HG03139 (cell line): ENCODE measurements around the gene GSG1L.

Experiments used
- ATAC-seq: cut with Tn5 transposase; IDR thresholded peaks from one replicate; pipeline ENCODE4 v1.9.1; 2021; ENCODE audit not compliant: unreplicated experiment

The GSG1L gene

DNA sequence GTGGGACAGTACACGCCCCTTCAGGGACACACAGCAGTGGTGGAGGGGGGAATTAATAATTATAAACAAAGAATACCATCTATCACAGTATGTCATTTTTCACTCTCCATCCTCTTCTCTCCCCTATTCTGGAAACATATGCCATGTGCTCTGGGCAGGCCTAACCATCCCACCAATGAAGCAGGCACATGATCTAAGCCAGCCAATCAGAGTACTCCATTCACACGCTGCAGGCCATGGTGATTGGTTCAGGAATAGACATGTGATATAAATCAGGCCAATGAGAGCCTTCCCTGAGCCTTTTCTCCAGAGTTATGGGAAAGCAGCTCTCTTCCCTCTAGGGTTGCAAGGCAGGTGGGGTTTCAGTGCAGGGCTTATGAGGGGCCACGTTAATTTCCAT, 36.5 kb downstream of the GSG1L start:
- ATAC-seq: no peak

DNA sequence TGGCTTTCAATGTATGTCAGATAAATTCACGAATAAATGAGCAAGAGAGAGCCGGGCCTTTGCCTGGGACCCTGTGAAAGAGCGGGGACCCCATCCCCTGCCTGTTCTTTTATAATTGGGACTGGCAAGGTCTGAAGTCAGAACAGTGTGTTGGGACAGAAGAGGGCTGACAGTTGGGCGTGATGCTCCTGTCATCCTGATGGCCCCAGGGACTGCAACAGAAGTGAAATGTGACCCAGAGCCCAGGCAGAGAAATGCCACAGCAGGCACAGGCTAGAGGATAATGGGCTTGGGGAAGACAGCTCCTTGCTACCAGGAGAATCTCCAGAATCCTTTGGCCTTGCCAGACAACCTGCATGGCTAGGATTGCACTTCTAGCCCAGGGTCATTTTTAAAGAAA, 37.9 kb downstream of the GSG1L start:
- no peak for ATAC-seq

DNA sequence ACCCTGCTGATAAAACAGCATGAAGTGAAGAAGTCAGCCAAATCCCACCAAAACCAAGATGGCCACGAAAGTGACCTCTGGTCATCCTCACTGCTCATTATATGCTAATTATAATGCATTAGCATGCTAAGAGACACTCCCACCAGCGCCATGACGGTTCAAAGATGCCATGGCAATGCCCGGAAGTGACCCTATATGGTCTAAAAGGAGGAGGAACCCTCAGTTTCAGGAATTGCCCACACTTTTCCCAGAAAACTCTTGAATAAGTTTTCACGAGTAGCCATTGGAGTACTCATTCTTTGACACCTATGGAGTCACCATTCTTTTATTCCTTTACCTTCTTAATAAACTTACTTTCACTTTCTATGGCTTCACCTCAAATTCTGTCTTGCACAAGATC, 44.3 kb downstream of the GSG1L start:
- ATAC-seq: no peak

DNA sequence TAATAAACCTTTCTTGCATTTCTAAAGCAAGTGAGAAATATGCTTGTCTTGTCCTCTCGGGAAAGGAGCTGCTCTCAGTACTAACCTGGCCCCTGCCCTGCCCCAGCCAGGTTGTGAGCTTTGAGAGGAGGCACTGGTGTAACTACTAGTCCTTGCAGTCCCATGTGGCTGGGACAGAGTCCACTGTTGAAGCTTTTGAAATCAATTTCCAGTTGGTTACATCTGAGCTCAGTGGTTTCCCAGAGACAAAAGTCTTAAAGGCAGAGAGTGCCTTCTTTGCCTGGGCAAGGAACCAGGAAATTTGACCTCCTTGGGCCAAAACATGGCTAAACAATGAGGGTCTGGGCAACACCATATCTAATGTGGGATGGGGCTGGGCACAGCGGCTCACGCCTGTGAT, 48.7 kb downstream of the GSG1L start:
- no peak for ATAC-seq

DNA sequence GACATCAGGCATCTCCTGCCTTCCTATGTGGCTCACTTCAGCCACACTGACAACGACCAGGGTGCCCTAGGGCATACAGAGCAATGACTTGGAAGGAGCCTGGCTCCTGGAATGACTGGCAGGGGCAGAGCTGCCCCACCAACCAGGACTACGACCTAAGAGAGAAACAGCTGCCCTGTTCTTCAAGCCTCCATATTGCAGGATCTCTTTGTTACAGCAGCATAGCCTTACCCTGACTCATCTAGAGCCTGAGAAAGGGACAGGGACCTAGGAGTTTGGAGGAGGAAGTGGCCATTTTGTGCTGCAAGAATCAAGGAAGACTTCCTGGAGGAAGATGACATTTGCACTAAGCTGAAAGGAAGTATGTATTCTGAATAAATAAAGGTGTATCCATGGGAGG, 49.6 kb downstream of the GSG1L start:
- no peak for ATAC-seq

DNA sequence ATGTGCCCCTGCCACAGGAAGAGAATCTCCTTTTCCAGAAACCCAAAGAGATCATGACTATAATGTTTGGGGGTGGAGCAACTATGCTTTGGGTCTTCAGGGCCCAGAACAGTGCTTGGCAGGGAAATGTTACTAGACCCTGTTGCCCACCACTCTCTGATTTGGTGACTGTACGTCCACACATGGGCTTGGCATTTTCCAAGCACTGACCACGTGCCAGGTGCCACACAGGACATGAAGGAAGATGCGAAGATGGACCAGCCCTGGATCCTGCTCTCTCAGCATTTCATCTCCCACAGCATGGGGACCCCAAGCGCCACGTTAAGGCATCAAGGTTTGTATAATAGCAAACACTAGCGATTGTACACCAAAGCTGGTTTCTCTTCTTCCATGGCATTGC, 50.1 kb downstream of the GSG1L start:
- ATAC-seq: no peak

DNA sequence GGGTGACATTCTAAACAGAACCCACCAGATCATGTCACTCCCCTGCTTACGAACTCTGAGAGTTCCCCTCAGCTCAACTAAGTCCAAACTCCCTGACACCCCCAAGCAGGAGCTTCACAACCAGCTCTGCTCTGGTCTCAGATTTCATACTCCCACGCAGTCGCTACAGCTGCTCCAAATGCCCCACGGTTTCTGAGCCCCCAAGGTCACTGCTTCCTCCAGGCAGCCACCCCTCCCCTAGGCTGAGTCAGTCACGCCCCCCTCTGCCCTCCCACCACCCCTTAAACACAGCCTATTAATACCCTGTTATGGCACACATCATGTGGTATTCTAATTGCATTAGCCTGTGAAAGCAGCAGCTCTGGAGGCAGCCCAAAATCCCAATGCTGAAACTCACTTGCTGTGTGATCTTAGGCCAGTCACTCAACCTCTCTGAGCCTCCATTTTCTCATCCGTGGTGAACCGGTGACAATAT, 51.5 kb downstream of the GSG1L start:
- ATAC-seq: no peak

DNA sequence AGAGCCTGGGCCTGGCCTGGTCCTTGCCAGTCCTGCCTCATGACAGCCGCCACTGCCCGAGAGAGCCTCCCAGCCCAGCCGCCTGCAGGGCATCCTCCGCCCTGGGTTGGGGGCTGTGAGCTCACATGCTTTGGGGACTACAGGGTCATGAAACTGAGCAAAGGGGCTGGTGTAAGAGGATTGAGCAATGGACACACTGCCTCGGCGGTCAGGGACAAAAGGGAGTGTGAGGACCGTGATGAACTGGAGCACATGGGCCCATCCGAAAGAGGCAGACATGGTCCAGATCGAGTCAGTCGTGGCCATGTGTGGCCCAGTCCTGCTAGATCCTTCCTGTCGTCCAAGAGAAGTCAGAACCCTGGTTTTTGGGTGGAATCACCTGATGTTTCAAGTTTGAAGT, 52.3 kb downstream of the GSG1L start:
- ATAC-seq: no peak

DNA sequence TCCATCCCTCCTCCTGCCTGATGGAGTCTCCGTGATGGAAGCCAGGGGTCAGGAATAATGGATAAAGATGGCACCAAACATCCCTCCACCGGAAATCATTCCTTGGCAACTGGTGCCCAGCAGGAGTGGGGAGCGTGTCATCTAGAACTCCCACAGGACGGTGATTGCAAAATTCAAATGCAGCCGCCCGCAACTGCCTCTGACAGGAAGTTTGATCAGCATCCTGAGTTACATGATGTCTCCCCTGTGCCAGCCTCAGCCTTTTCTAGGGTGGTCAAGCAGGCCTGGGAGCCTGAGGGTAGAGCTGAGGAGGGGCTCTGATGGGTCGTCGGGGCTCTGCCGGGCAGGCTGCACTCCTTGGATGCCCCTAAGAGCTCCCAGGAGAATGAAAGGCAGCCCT, 52.8 kb downstream of the GSG1L start:
- no peak for ATAC-seq

DNA sequence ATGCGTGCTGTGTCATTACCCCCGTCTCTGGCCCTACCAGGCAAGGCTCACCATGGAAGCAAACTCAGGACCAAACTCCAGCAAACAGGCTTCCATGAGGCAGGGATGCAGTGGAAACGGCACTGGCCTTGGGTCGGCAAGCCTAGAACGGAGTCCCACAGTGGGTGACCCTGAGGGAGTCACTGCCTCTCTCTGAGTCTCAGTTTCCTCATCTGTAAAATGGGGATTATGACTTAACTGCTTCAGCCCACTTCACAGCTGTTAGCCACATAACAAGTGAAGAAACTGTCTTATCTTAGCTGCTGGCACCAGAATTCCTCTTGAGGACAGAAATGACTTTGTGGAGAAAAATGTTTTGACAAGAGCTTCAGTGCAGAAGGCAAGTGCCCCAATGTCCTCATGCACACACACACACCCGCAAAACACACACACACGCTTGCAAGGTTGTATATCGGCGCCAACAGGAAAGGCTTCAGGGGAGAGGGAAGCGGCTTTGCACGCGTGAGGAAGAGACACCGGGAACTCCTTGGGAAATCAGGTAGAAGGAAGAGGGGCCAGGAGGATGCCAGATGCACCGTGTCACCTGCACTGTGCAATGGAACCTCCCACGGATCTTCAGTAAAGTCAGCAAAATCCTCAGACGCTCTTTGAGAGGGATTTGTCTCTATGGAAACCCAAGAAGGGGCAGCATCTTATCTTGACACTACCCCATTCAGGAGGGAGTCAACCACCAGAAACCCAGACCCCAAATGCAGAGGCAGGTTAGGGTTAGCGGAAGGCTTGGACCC, 53.7 kb downstream of the GSG1L start:
- ATAC-seq: no peak

DNA sequence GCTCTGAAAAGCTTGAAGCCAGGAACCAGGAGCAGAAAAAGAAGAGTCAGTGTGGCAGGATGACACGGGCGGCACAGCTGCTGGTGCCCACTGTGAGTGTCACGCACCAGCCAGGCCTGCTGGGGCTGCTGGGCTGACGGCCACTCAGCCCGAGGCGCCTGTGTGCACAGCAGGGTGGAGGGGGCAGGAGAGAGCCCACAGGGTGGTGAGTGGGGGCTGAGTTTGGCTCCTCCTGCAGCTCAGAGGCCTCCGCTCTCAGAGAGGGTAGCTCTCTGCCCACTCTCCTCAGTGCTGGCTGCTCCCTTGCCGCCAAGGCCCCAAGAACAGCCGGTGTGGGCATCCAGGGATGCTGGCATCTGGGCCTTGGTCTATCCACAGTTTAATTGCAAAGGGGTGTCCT, 59.6 kb downstream of the GSG1L start:
- ATAC-seq: no peak

DNA sequence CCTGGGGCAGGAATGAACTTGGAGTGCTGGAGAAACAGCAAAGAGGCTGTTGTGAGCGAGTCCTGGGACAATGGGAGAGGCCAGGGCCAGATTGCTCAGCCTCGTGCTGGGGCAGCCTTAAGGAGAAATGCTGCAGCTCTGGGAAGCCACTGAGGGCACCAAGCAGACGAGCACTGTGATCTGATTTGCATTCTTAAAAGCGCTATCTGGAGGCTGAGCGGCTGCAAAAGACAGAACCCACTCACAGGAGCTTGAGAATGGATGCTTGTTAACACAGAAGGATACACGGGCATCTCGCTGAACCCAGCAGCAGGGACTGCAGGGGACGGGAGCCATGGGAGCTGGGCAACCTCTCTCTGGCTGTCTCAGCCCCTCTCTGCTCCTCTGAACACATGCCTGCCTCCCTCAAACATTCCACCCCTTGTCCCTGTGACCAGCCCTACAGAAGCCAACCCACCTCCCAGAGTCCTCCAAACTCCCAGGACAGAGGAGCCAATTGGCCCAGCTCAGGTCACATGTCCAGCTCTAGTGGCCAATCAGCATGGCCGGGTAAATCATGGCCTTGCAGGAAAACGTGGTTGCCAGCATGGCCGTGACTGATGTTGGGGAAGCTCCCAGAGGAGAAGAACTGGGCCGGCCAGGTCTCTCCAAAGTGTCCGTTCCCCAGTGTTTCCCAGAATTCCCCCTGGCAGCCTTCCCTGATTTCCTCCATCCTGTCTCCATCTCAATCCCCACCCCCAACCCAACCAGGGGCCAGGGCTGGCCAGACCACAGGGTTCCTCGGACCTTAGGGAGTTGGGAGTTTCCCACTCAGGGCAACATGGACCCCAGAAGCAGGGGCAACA, 60.3 kb downstream of the GSG1L start:
- ATAC-seq: no peak

DNA sequence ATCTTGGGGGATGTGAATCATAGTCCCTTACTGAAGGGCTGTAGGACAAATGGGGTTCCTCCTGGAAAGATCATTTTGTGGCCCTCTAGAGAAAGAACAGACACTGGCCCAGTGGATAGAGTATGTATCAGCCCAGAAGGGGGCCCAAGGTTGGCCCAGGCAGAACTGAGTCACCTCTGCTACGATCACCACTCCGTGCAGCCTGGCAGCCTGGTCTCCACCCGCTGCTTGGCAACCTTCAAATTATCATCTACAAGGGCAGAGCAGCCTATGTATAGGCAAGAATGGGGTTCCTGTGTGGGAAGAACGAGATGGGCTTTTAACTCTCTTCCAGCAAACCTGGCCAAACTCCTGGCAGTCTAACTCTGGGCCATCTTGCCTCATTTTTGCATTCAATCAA, 61.9 kb downstream of the GSG1L start:
- ATAC-seq: no peak

DNA sequence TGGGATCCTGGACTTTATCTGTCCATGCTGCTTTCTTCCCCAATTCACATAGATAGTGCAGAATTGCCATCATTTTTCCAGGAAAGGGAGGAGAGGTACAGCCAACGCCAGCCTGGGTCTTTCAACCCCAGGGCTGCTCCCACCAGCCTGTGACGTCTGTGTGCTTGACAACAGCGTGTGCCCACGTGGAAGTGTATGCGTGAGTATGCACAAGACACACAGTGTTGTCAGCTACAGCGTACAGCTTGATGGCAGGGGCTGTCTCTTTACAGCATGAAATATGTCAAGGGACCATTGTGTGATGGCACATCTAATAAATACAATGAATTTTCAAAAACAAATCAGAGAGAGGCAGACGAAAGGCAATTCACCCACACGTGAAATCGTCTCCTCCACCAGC, 62.3 kb downstream of the GSG1L start:
- no peak for ATAC-seq

DNA sequence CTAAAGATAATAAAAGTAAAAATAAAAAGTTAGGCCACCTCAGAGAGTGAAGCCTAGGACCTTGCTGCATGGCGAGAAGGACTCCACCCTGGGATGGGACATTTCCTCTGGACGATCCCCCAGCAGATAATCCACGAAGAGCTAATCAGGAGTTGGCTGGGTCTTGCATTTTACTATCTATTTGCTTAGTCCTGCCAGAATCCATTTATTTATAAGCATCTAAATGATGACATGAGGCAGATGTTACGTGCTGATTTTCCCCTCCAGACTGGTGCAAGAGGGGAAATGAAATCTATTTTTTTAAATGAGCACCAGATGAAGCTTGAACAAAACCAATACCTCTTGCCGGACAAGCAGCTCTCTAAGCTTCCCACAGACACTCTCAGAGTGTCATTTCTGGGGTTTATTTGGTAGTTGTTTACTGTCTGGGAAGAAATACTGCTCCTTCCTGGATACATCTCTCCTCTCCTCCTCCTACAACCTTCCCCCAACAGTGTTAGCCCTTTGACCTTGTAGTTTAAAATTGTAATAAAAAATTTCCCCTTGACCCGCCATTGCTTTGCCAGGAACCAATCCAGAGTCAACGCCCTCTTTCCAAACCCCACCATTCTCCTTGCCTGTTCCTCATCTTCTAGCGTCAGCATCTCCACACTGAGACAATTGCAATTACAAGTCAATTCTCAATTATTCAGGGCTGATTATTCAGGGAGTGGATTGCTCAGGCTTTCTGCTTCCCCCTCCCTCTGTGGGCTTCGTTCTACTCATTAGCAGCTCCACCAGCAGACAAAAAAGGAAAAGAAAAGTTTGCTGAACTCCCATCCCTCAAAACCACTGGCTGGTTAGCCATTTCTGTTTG, 63.0 kb downstream of the GSG1L start:
- no peak for ATAC-seq

DNA sequence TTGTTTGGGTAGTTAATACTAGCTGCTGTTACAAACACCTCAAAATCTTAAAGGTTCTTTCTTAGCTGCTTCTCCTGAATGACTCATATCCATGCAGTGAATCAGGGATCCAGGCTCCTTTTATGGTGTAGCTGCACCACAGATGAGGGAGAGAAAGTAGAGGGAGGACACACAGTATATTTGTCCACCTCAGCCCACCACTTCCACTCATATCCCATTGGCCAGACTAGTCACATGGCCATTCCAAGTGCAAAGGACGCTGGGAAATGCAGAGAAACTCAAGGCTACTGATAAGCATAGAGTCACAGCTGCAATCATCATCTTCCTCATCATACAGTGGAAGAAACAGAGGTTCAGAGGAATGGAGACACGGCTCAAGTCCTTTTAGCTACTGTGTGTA, 63.8 kb downstream of the GSG1L start:
- no peak for ATAC-seq

DNA sequence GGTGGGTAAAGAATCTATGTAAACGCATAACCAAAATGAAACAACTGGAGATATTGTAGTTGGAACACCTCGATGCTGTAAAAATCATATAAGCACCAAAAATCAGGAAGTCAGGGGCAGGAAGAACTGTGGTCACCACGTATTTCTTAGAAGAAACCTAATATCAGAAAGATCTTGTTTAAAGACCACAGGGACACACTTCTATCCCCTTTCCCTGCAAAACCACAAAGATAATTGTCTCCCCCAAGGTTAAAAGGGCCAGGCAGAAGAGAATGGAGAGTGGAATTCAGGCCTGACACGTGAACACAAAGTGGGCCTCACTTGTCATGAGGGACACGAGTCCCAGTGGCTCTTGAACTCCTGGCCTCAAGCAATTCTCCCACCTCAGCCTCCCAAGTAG, 68.1 kb downstream of the GSG1L start:
- ATAC-seq: no peak

DNA sequence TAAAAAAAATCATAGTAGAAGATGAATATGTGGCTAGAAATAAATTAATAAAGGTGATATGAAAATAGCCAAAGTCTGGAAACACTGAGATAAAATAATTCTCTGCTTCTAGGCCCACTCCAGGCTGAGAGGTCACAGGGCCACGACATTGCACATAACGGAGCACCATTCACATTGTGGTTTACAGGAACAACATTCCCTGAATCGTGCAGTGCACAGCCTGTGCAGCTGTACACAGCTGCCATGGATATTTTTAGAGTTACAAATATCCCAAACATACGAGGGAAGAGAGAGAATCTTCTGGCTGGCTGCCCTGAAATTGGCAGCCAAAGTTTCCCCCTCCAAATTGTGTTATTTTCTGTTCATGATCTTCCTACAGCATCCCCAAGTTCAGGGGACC, 68.8 kb downstream of the GSG1L start:
- no peak for ATAC-seq

DNA sequence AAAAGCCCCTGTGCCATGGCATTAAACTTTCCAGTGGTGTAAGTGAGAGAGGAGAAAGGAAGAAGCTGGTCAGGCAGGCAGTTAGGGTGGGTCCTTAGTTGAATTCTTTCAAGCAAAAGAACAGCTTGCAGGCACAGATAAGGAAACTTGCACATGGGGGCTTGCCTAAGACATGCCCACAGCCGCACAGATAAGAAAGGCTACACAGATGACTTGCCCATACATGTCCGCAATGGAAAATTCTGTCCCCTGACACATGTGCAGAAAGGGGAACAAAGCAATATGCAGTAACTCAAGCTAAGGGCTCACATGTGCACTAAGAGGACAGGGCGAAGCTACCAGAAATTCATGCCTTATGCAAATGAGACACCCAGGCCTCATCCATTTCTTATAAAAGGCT, 69.9 kb downstream of the GSG1L start:
- no peak for ATAC-seq

DNA sequence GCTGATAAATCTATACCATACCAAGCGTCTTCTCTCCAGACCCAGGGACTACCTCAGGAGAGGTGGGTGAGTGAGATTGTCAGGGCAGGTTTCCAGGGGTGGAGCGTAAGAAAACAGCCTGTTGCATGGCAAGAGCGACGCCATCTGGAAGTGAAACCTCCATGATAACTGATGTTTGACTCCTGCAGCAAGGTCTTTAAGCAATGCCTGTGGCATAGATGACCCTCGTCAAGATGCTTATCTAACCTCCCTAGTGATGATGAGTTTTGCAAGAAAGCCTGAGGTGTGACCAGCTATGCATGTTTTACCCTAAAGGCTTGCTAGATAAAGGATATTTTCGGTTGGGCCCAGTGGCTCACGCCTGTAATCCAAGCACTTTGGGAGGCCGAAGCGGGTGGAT, 71.6 kb downstream of the GSG1L start:
- ATAC-seq: no peak

DNA sequence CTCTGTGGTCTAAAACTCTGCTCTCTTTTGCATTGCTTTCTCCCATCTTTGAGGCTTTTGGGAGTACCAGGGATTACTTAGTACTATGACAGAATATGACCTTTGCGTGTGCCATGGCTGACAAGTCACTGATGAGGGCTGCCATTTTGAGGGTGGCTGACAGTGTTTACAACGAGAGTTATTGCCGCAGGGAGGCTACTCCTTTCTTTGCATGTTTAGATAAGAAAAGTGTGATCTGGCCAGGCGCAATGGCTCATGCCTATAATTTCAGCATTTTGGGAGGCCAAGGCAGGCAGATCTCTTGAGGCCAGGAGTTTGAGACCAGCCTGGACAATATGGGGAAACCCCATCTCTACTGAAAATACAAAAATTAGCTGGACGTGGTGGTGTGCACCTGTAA, 77.5 kb downstream of the GSG1L start:
- ATAC-seq: no peak
